GM18508 (cell line): ENCODE data around the gene IQCE.

Experiments used
- ATAC-seq: cut with Tn5 transposase; IDR thresholded peaks from one replicate; pipeline ENCODE4 v1.9.1; 2021; ENCODE audit warnings: moderate number of reproducible peaks; ENCODE audit not compliant: insufficient read depth, unreplicated experiment

The IQCE gene

GRCh38 chr7:2611922-2612321 lies 53.1 kb downstream of the IQCE start:
- ATAC-seq: no peak

GRCh38 chr7:2612445-2613097 lies 53.8 kb downstream of the IQCE start:
- no peak for ATAC-seq

GRCh38 chr7:2613098-2613930 lies 54.5 kb downstream of the IQCE start:
- no peak for ATAC-seq

- ATAC-seq: no peak
Measured at GRCh38 chr7:2613931-2614600, 55.3 kb downstream of the IQCE start.

GRCh38 chr7:2614631-2615330 lies 56.0 kb downstream of the IQCE start:
- no peak for ATAC-seq

GRCh38 chr7:2616387-2617324 lies 57.9 kb downstream of the IQCE start:
- no peak for ATAC-seq

GRCh38 chr7:2617325-2617905 lies 58.6 kb downstream of the IQCE start:
- no peak for ATAC-seq

- no peak for ATAC-seq
Measured at GRCh38 chr7:2619116-2619515, 60.3 kb downstream of the IQCE start.

- ATAC-seq: no peak
Measured at GRCh38 chr7:2621061-2621828, 62.5 kb downstream of the IQCE start.

- ATAC-seq: no peak
Measured at GRCh38 chr7:2621948-2622640, 63.3 kb downstream of the IQCE start.

- ATAC-seq: no peak
Measured at GRCh38 chr7:2622869-2623697, 64.3 kb downstream of the IQCE start.

GRCh38 chr7:2623698-2624014 lies 64.9 kb downstream of the IQCE start:
- ATAC-seq: no peak

GRCh38 chr7:2624293-2624886 lies 65.6 kb downstream of the IQCE start:
- ATAC-seq: no peak

- no peak for ATAC-seq
Measured at GRCh38 chr7:2626498-2627117, 67.8 kb downstream of the IQCE start.

GRCh38 chr7:2627258-2628129 lies 68.7 kb downstream of the IQCE start:
- no peak for ATAC-seq

- ATAC-seq: no peak
Measured at GRCh38 chr7:2628130-2628482, 69.3 kb downstream of the IQCE start.
